ENCODE data around the gene APC2. TPM values are rescaled to one million over a fixed set of nuclear protein-coding genes. Genes with fewer than 3 reads are reported as not detected.
A peak's percentile ranks its signal among the peaks of the same experiment; 100 is the strongest.

APC2 gene
- total RNA-seq, 2 experiments from 2014 or later, result not detected

GRCh38 chr19:1445932-1446712, 3.8 kb upstream of the APC2 start:
- Mint-ChIP-seq H3K4me1 (ENCODE audit: low read depth) (peaks cover 37% of the 10 kb centered on the region), H3K27ac (no peak overlapping the region), H3K36me3 (ENCODE audit: low read depth) (peaks cover 19% of the 10 kb centered on the region), H3K9me3 (ENCODE audit: insufficient read depth) (no peaks in the 10 kb centered on the region), H3K27me3 (ENCODE audit: low read depth) (peaks cover 38% of the 10 kb centered on the region), H3K4me3 (no peak overlapping the region)
- CTCF ChIA-PET, result interaction anchor here (1.2 to 1.8 kb wide), 3 partner anchors 9 to 25 kb away, joined by 3 to 8 read pairs (median 4); no protein-coding TSS in a partner anchor
- POLR2A ChIA-PET, result no interaction called here
- ATAC-seq, result no peak
- no peak for DNase-seq

GRCh38 chr19:1446713-1447481, 3.0 kb upstream of the APC2 start:
- Mint-ChIP-seq H3K36me3 (ENCODE audit: low read depth) (peaks cover 12% of the 10 kb centered on the region), H3K27ac (no peak overlapping the region), H3K27me3 (ENCODE audit: low read depth) (peaks cover 44% of the 10 kb centered on the region), H3K9me3 (ENCODE audit: insufficient read depth) (no peaks in the 10 kb centered on the region), H3K4me1 (ENCODE audit: low read depth) (peaks cover 34% of the 10 kb centered on the region), H3K4me3 (no peak overlapping the region)
- peak; percentile 53 for DNase-seq
- ChIA-PET CTCF (no interaction called here), POLR2A (interaction anchor here (0.6 kb wide), 1 partner anchor 19 kb away, joined by 3 read pairs; no protein-coding TSS in a partner anchor)
- no peak for ATAC-seq

GRCh38 chr19:1447504-1447903, 2.4 kb upstream of the APC2 start:
- POLR2A ChIA-PET, result interaction anchor here (0.6 kb wide), 1 partner anchor 18 kb away, joined by 3 read pairs; no protein-coding TSS in a partner anchor
- H3K27me3 Mint-ChIP-seq (ENCODE audit: low read depth), result peaks cover 48% of the 10 kb centered on the region

GRCh38 chr19:1447944-1448343, 2.0 kb upstream of the APC2 start:
- POLR2A ChIA-PET, result no interaction called here
- ATAC-seq, result no peak
- Mint-ChIP-seq H3K27me3 (ENCODE audit: low read depth) (peaks cover 53% of the 10 kb centered on the region), H3K4me1 (ENCODE audit: low read depth) (peaks cover 29% of the 10 kb centered on the region), H3K9me3 (ENCODE audit: insufficient read depth) (no peaks in the 10 kb centered on the region), H3K27ac (no peak overlapping the region), H3K4me3 (no peak overlapping the region), H3K36me3 (ENCODE audit: low read depth) (peaks cover 3% of the 10 kb centered on the region)
- DNase-seq, result no peak
- CTCF ChIA-PET, result no interaction called here

More at GRCh38 chr19:1447504-1447903, 2.4 kb upstream of the APC2 start:
- H3K27ac Mint-ChIP-seq, result no peak overlapping the region
- H3K36me3 Mint-ChIP-seq (ENCODE audit: low read depth), result peaks cover 6% of the 10 kb centered on the region
- H3K4me1 Mint-ChIP-seq (ENCODE audit: low read depth), result peaks cover 32% of the 10 kb centered on the region
- CTCF ChIA-PET, result no interaction called here
- no peak for ATAC-seq
- DNase-seq, result no peak
- H3K9me3 Mint-ChIP-seq (ENCODE audit: insufficient read depth), result no peaks in the 10 kb centered on the region
- H3K4me3 Mint-ChIP-seq, result no peak overlapping the region

- Mint-ChIP-seq H3K27ac (no peak overlapping the region), H3K4me1 (ENCODE audit: low read depth) (peaks cover 24% of the 10 kb centered on the region), H3K36me3 (ENCODE audit: low read depth) (peaks cover 3% of the 10 kb centered on the region), H3K4me3 (no peak overlapping the region), H3K27me3 (ENCODE audit: low read depth) (peaks cover 68% of the 10 kb centered on the region), H3K9me3 (ENCODE audit: insufficient read depth) (no peaks in the 10 kb centered on the region)
- ATAC-seq (no peak), DNase-seq (no peak)
- ChIA-PET POLR2A (interaction anchor here (0.6 kb wide), 1 partner anchor 722 kb away, joined by 4 read pairs; no protein-coding TSS in a partner anchor), CTCF (no interaction called here)
These were observed 1.1 kb downstream of the APC2 start for GRCh38 chr19:1450735-1451731.

GRCh38 chr19:1451916-1452801, 2.2 kb downstream of the APC2 start:
- POLR2A ChIA-PET, result interaction anchor here (0.6 kb wide), 1 partner anchor 19 kb away, joined by 3 read pairs; no protein-coding TSS in a partner anchor

GRCh38 chr19:1452802-1453524, 3.0 kb downstream of the APC2 start:
- DNase-seq (no peak), ATAC-seq (no peak)
- H3K9me3 Mint-ChIP-seq (ENCODE audit: insufficient read depth), result no peaks in the 10 kb centered on the region
- ChIA-PET POLR2A (interaction anchor here (1.2 kb wide), 1 partner anchor 9 kb away, joined by 4 read pairs; no protein-coding TSS in a partner anchor), CTCF (interaction anchor here (2.0 kb wide), 1 partner anchor 8 kb away, joined by 10 read pairs; no protein-coding TSS in a partner anchor)
- H3K27ac Mint-ChIP-seq, result no peak overlapping the region
- H3K36me3 Mint-ChIP-seq (ENCODE audit: low read depth), result no peaks in the 10 kb centered on the region
- peaks cover 63% of the 10 kb centered on the region for H3K27me3 Mint-ChIP-seq (ENCODE audit: low read depth)
- H3K4me1 Mint-ChIP-seq (ENCODE audit: low read depth), result peaks cover 19% of the 10 kb centered on the region
- H3K4me3 Mint-ChIP-seq, result no peak overlapping the region

More at GRCh38 chr19:1451916-1452801, 2.2 kb downstream of the APC2 start:
- Mint-ChIP-seq H3K27ac (no peak overlapping the region), H3K36me3 (ENCODE audit: low read depth) (peaks cover 3% of the 10 kb centered on the region), H3K4me1 (ENCODE audit: low read depth) (peaks cover 21% of the 10 kb centered on the region), H3K9me3 (ENCODE audit: insufficient read depth) (no peaks in the 10 kb centered on the region), H3K4me3 (no peak overlapping the region), H3K27me3 (ENCODE audit: low read depth) (peaks cover 65% of the 10 kb centered on the region)
- no peak for ATAC-seq
- CTCF ChIA-PET, result no interaction called here
- DNase-seq, result no peak

GRCh38 chr19:1453525-1454364, 3.8 kb downstream of the APC2 start:
- no peak overlapping the region for H3K4me3 Mint-ChIP-seq
- H3K9me3 Mint-ChIP-seq (ENCODE audit: insufficient read depth), result no peaks in the 10 kb centered on the region
- ChIA-PET POLR2A (interaction anchor here (1.2 kb wide), 1 partner anchor 10 kb away, joined by 4 read pairs; no protein-coding TSS in a partner anchor), CTCF (interaction anchor here (2.0 kb wide), 1 partner anchor 9 kb away, joined by 10 read pairs; no protein-coding TSS in a partner anchor)
- H3K27ac Mint-ChIP-seq, result no peak overlapping the region
- peaks cover 63% of the 10 kb centered on the region for H3K27me3 Mint-ChIP-seq (ENCODE audit: low read depth)
- H3K36me3 Mint-ChIP-seq (ENCODE audit: low read depth), result no peaks in the 10 kb centered on the region
- ATAC-seq, result no peak
- DNase-seq, result no peak
- peaks cover 19% of the 10 kb centered on the region for H3K4me1 Mint-ChIP-seq (ENCODE audit: low read depth)

- no peaks in the 10 kb centered on the region for H3K36me3 Mint-ChIP-seq (ENCODE audit: low read depth)
- H3K4me1 Mint-ChIP-seq (ENCODE audit: low read depth), result peaks cover 14% of the 10 kb centered on the region
- no peak overlapping the region for H3K27ac Mint-ChIP-seq
- ATAC-seq (no peak), DNase-seq (no peak)
- ChIA-PET POLR2A (no interaction called here), CTCF (interaction anchor here (1.0 kb wide), 1 partner anchor 10 kb away, joined by 4 read pairs; no protein-coding TSS in a partner anchor)
- no peak overlapping the region for H3K4me3 Mint-ChIP-seq
- no peaks in the 10 kb centered on the region for H3K9me3 Mint-ChIP-seq (ENCODE audit: insufficient read depth)
- peaks cover 55% of the 10 kb centered on the region for H3K27me3 Mint-ChIP-seq (ENCODE audit: low read depth)
These were observed 5.0 kb downstream of the APC2 start for GRCh38 chr19:1455002-1455335.

All from activated CD8-positive, alpha-beta T cell treated with anti-CD3 and anti-CD28 coated beads, Interleukin-2, amount 10 ng/mL, durations not matched to agents 7 days and 5 days (primary cell).